ENCODE data around the gene ALS2. TPM values are rescaled to one million over a fixed set of nuclear protein-coding genes. Genes with fewer than 3 reads are reported as not detected.

ALS2 gene
- polyA plus RNA-seq, 1 of the 3 experiments (the other 2 are of a cell fraction), result 11.6 TPM

DNA sequence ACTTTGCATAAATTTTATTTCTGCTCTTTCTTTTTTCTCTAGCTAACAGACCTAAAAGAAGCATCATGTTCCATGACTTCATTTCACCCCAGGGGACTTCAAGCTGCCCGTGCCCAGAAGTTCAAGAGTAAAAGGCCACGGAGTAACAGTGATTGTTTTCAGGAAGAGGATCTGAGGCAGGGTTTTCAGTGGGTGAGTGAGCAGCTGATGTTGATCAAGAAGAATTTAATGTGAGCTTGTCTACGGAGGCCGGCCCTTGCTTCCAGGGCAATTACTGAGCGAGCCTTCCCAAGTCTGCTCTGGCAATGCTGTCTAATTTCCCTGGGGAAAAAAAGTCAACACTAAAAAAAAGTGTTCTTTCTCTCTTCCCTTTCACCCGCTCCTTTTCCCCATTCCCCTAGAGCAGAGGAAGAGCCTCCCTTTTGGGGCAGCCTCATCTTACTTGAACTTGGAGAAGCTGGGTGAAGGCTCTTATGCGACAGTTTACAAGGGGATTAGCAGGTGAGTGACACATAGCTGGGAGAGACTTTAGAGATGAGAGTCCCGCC lies 26.8 kb upstream of the ALS2 start:
- H3K27me3 ChIP-seq (ENCODE audit: insufficient read depth), result no peaks in the 10 kb centered on the region
- POLR2A ChIA-PET, result no interaction called here
- H3K4me2 ChIP-seq, result peak overlapping the region; percentile 62
- CTCF ChIA-PET, result interaction anchor here (1.1 to 3.1 kb wide), 6 partner anchors 10 to 370 kb away, joined by 3 to 12 read pairs (median 6); no protein-coding TSS in a partner anchor
- peak overlapping the region; percentile 84 for H2AFZ ChIP-seq (ENCODE audit: low read depth)
- H3K9ac ChIP-seq, result peak overlapping the region; percentile 38; the same call in 1 of the 2 replicates
- no peaks in the 10 kb centered on the region for H3K79me2 ChIP-seq (ENCODE audit: insufficient read depth)
- H3K4me1 ChIP-seq (ENCODE audit: control insufficient read depth in 1 of 2, insufficient read depth in 2 of 2, low read depth in 1 of 2, low read length in 1 of 2), result peaks cover 17 to 18% of the 10 kb centered on the region in 2 experiments
- no peaks in the 10 kb centered on the region for H3K9me3 ChIP-seq
- peak; percentile 36 for DNase-seq
- peaks cover 4% of the 10 kb centered on the region for H3F3A ChIP-seq (replicated peaks; ENCODE audit: insufficient read depth)
- no peak overlapping the region for H3K4me3 ChIP-seq (ENCODE audit: low read depth in 2 of 2, low read length in 1 of 2)
- TF ChIP-seq FOXM1 (IDR thresholded peaks at IDR 0.05; ENCODE audit: low read depth) (no peak), TAF1 (IDR thresholded peaks at IDR 0.05; ENCODE audit: borderline replicate concordance, low read depth, low read length) (no peak), ELF1 (IDR thresholded peaks at IDR 0.05) (no peak), MEF2A (IDR thresholded peaks at IDR 0.05; ENCODE audit: borderline replicate concordance, low read depth) (no peak), EZH2phosphoT487 (IDR thresholded peaks at IDR 0.05; ENCODE audit: borderline replicate concordance, low read depth) (no peak), GATA2 (CRISPR knock-in tag; IDR thresholded peaks at IDR 0.05) (no peak), TCF12 (IDR thresholded peaks at IDR 0.05) (peak; percentile 39; the same call in 1 of the 2 replicates), SMC3 (IDR thresholded peaks at IDR 0.05; ENCODE audit: low read depth, low read length) (no peak), POLR2AphosphoS5 (IDR thresholded peaks at IDR 0.05; ENCODE audit: low read depth, low read length) (peak; percentile 29; the same call in 1 of the 2 replicates), RCOR1 (IDR thresholded peaks at IDR 0.05; ENCODE audit: low read length) (no peak)
- TF ChIP-seq, protein P1, sequence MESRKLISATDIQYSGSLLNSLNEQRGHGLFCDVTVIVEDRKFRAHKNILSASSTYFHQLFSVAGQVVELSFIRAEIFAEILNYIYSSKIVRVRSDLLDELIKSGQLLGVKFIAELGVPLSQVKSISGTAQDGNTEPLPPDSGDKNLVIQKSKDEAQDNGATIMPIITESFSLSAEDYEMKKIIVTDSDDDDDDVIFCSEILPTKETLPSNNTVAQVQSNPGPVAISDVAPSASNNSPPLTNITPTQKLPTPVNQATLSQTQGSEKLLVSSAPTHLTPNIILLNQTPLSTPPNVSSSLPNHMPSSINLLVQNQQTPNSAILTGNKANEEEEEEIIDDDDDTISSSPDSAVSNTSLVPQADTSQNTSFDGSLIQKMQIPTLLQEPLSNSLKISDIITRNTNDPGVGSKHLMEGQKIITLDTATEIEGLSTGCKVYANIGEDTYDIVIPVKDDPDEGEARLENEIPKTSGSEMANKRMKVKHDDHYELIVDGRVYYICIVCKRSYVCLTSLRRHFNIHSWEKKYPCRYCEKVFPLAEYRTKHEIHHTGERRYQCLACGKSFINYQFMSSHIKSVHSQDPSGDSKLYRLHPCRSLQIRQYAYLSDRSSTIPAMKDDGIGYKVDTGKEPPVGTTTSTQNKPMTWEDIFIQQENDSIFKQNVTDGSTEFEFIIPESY (IDR thresholded peaks at IDR 0.05; ENCODE audit: borderline replicate concordance, low read depth), result no peak
- TF ChIP-seq, protein P2, sequence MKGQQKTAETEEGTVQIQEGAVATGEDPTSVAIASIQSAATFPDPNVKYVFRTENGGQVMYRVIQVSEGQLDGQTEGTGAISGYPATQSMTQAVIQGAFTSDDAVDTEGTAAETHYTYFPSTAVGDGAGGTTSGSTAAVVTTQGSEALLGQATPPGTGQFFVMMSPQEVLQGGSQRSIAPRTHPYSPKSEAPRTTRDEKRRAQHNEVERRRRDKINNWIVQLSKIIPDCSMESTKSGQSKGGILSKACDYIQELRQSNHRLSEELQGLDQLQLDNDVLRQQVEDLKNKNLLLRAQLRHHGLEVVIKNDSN (IDR thresholded peaks at IDR 0.05; ENCODE audit: borderline replicate concordance, low read depth), result no peak
- H3K27ac ChIP-seq (ENCODE audit: low read depth in 2 of 2, low read length in 1 of 2), result peak overlapping the region; percentile 58 to 76
- no peaks in the 10 kb centered on the region for H4K20me1 ChIP-seq (ENCODE audit: insufficient read depth)
- H3K9me2 ChIP-seq, result no peaks in the 10 kb centered on the region
- 39% methylated on average over 8 of the region's 8 CpGs for WGBS (ENCODE audit: low lambda C conversion rate)
- H3K36me3 ChIP-seq (replicated peaks in 1 of 2; ENCODE audit: control insufficient read depth in 1 of 2, insufficient read depth in 2 of 2, low read length in 1 of 2), result no peaks in the 10 kb centered on the region

DNA sequence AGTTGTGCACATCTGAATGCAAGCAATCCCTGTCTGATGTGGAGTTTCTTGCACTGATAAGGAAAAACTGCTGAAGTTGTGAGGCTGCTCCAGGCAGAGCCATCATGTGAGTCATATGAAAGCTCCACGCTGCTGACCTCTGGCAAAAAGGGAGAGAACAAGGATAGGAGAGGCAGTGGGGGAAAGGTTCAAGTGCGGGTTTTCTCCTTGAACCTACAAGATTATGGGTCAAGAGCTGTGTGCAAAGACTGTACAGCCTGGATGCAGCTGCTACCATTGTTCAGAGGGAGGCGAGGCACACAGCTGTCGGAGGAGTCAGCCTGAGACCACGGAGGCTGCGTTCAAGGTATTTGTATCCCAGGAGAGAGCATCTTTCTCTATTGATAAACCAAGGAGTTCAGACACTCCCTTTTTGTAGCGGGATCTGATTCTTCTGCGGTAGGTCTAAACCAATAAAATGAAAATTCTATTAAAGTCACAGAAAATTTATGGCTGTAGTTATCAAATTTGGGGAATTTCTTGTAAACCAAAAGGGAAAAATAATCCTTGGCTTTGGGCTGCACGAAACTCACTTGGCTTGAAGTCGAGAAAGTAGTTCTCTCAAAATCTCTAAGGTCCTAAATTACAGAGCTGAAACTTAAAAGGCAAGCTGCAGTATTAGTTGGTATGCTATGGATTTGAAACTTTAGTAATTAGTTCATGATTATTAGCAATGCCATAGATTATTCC lies 25.9 kb upstream of the ALS2 start, which contains the start of gene CDK15:
Gene CDK15, plus strand, starts transcription at position 96 of the 729 bp plus-strand sequence. Its CDS starts 128 bp downstream, at position 224.
- Histone ChIP-seq H3K4me1 (ENCODE audit: control insufficient read depth in 1 of 2, insufficient read depth in 2 of 2, low read depth in 1 of 2, low read length in 1 of 2) (peaks cover 17 to 18% of the 10 kb centered on the region in 2 experiments), H3K9me2 (no peaks in the 10 kb centered on the region), H4K20me1 (ENCODE audit: insufficient read depth) (no peaks in the 10 kb centered on the region), H3F3A (replicated peaks; ENCODE audit: insufficient read depth) (peaks cover 4% of the 10 kb centered on the region), H3K9me3 (no peaks in the 10 kb centered on the region), H3K27ac (ENCODE audit: low read depth in 2 of 2, low read length in 1 of 2) (peak within 1 kb of the TSS; percentile 58 to 76), H3K27me3 (ENCODE audit: insufficient read depth) (no peaks in the 10 kb centered on the region), H3K4me2 (peak within 1 kb of the TSS; percentile 62), H3K79me2 (ENCODE audit: insufficient read depth) (no peaks in the 10 kb centered on the region), H3K4me3 (ENCODE audit: low read depth in 2 of 2, low read length in 1 of 2) (no peak within 1 kb of the TSS), H3K9ac (peak within 1 kb of the TSS; percentile 38; the same call in 1 of the 2 replicates), H3K36me3 (replicated peaks in 1 of 2; ENCODE audit: control insufficient read depth in 1 of 2, insufficient read depth in 2 of 2, low read length in 1 of 2) (no peaks in the 10 kb centered on the region), H2AFZ (ENCODE audit: low read depth) (peak within 1 kb of the TSS; percentile 84)
- POLR2A ChIA-PET, result no interaction called here
- no peak for DNase-seq
- CTCF ChIA-PET, result interaction anchor here (1.0 to 3.1 kb wide), 6 partner anchors 9 to 371 kb away, joined by 3 to 12 read pairs (median 6); no protein-coding TSS in a partner anchor
- TF ChIP-seq FOSL2 (IDR thresholded peaks at IDR 0.05; ENCODE audit: borderline replicate concordance, low read depth), result peak; percentile 45; the same call in 1 of the 2 replicates
- TF ChIP-seq RAD21 (IDR thresholded peaks at IDR 0.05; ENCODE audit: low read length), result no peak
- TF ChIP-seq, protein P3, sequence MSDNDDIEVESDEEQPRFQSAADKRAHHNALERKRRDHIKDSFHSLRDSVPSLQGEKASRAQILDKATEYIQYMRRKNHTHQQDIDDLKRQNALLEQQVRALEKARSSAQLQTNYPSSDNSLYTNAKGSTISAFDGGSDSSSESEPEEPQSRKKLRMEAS (IDR thresholded peaks at IDR 0.05; ENCODE audit: low read depth), result peak; percentile 32; the same call in 1 of the 2 replicates
- 0 out of 2 replicates have a peak, but pooled peaks have one; percentile 19 for TF ChIP-seq JUND (IDR thresholded peaks at IDR 0.05)
- TF ChIP-seq FOXM1 (IDR thresholded peaks at IDR 0.05; ENCODE audit: low read depth), result no peak
- no peak for TF ChIP-seq RFX5 (IDR thresholded peaks at IDR 0.05; ENCODE audit: low read length)
- TF ChIP-seq TCF12 (IDR thresholded peaks at IDR 0.05), result 0 out of 2 replicates have a peak, but pooled peaks have one; percentile 8
- 81% methylated on average over 10 of the region's 10 CpGs for WGBS (ENCODE audit: low lambda C conversion rate)
